ENCODE measurements around the gene CNDP2. TPM values are rescaled to one million over a fixed set of nuclear protein-coding genes. Genes with fewer than 3 reads are reported as not detected.

CNDP2 gene
- 158 and 166 TPM in 2 replicates for total RNA-seq

- peaks cover 29% of the 10 kb centered on the region for H3K4me1 Mint-ChIP-seq (ENCODE audit: low read depth)
Observed at GRCh38 chr18:74495581-74496507, at the start of gene CNDP2. TSS of gene CNDP2 (plus strand) at chr18:74496363. CDS start at chr18:74499974, 3,611 bp downstream.

GRCh38 chr18:74446631-74447403 is 49.3 kb upstream of the CNDP2 start:
- Mint-ChIP-seq H3K27ac (no peak overlapping the region), H3K9me3 (no peaks in the 10 kb centered on the region), H3K4me1 (ENCODE audit: low read depth) (peaks cover 2% of the 10 kb centered on the region), H3K36me3 (ENCODE audit: low read depth) (no peaks in the 10 kb centered on the region), H3K4me3 (ENCODE audit: low read depth) (no peak overlapping the region), H3K27me3 (ENCODE audit: low read depth) (peaks cover 15% of the 10 kb centered on the region)
- no peak for DNase-seq (ENCODE audit: low spot score)
- intact Hi-C loops (cut with micrococcal nuclease) = no loop called here

More at GRCh38 chr18:74495581-74496507, at the start of gene CNDP2:
- Mint-ChIP-seq H3K27ac (peak within 1 kb of the TSS; percentile 96), H3K4me3 (ENCODE audit: low read depth) (peak within 1 kb of the TSS; percentile 93), H3K27me3 (ENCODE audit: low read depth) (peaks cover 10% of the 10 kb centered on the region), H3K36me3 (ENCODE audit: low read depth) (peaks cover 19% of the 10 kb centered on the region), H3K9me3 (no peaks in the 10 kb centered on the region)
- DNase-seq (ENCODE audit: low spot score) = peak; percentile 97
- intact Hi-C loops (cut with micrococcal nuclease) = loop anchor here (2.0 to 5.0 kb wide), 3 partner anchors 56 to 576 kb away; partner anchors contain the start of gene CYB5A

- Mint-ChIP-seq H3K4me3 (ENCODE audit: low read depth) (no peak overlapping the region), H3K36me3 (ENCODE audit: low read depth) (no peaks in the 10 kb centered on the region), H3K9me3 (no peaks in the 10 kb centered on the region), H3K27ac (no peak overlapping the region), H3K27me3 (ENCODE audit: low read depth) (peaks cover 20% of the 10 kb centered on the region), H3K4me1 (ENCODE audit: low read depth) (peaks cover 2% of the 10 kb centered on the region)
- no peak for DNase-seq (ENCODE audit: low spot score)
- intact Hi-C loops (cut with micrococcal nuclease) = no loop called here
Observed at GRCh38 chr18:74447404-74448152, 48.6 kb upstream of the CNDP2 start.

- H3K4me1 Mint-ChIP-seq (ENCODE audit: low read depth) = peaks cover 2% of the 10 kb centered on the region
- H3K27ac Mint-ChIP-seq = no peak overlapping the region
- H3K27me3 Mint-ChIP-seq (ENCODE audit: low read depth) = peaks cover 32% of the 10 kb centered on the region
- no peak for DNase-seq (ENCODE audit: low spot score)
- intact Hi-C loops (cut with micrococcal nuclease) = no loop called here
- no peaks in the 10 kb centered on the region for H3K9me3 Mint-ChIP-seq
- H3K36me3 Mint-ChIP-seq (ENCODE audit: low read depth) = no peaks in the 10 kb centered on the region
- H3K4me3 Mint-ChIP-seq (ENCODE audit: low read depth) = no peak overlapping the region
Observed at GRCh38 chr18:74450626-74451025, 45.5 kb upstream of the CNDP2 start.

GRCh38 chr18:74451148-74451547 is 45.0 kb upstream of the CNDP2 start:
- peaks cover 2% of the 10 kb centered on the region for H3K4me1 Mint-ChIP-seq (ENCODE audit: low read depth)
- no peak for DNase-seq (ENCODE audit: low spot score)
- H3K4me3 Mint-ChIP-seq (ENCODE audit: low read depth) = no peak overlapping the region
- H3K27ac Mint-ChIP-seq = no peak overlapping the region
- H3K9me3 Mint-ChIP-seq = no peaks in the 10 kb centered on the region
- intact Hi-C loops (cut with micrococcal nuclease) = no loop called here
- H3K27me3 Mint-ChIP-seq (ENCODE audit: low read depth) = peaks cover 37% of the 10 kb centered on the region
- H3K36me3 Mint-ChIP-seq (ENCODE audit: low read depth) = no peaks in the 10 kb centered on the region

GRCh38 chr18:74453016-74453566 is 43.1 kb upstream of the CNDP2 start:
- intact Hi-C loops (cut with micrococcal nuclease) = no loop called here

GRCh38 chr18:74453642-74454198 is 42.4 kb upstream of the CNDP2 start:
- intact Hi-C loops (cut with micrococcal nuclease) = no loop called here

More at GRCh38 chr18:74453016-74453566, 43.1 kb upstream of the CNDP2 start:
- no peaks in the 10 kb centered on the region for H3K36me3 Mint-ChIP-seq (ENCODE audit: low read depth)
- no peak for DNase-seq (ENCODE audit: low spot score)
- peaks cover 44% of the 10 kb centered on the region for H3K27me3 Mint-ChIP-seq (ENCODE audit: low read depth)
- H3K9me3 Mint-ChIP-seq = no peaks in the 10 kb centered on the region
- H3K4me3 Mint-ChIP-seq (ENCODE audit: low read depth) = no peak overlapping the region
- H3K27ac Mint-ChIP-seq = no peak overlapping the region
- peaks cover 2% of the 10 kb centered on the region for H3K4me1 Mint-ChIP-seq (ENCODE audit: low read depth)

GRCh38 chr18:74454279-74454751 is 41.8 kb upstream of the CNDP2 start:
- no peaks in the 10 kb centered on the region for H3K36me3 Mint-ChIP-seq (ENCODE audit: low read depth)
- peaks cover 55% of the 10 kb centered on the region for H3K27me3 Mint-ChIP-seq (ENCODE audit: low read depth)
- no peaks in the 10 kb centered on the region for H3K9me3 Mint-ChIP-seq
- no peaks in the 10 kb centered on the region for H3K4me1 Mint-ChIP-seq (ENCODE audit: low read depth)
- no peak overlapping the region for H3K27ac Mint-ChIP-seq
- intact Hi-C loops (cut with micrococcal nuclease) = no loop called here
- DNase-seq (ENCODE audit: low spot score) = no peak
- H3K4me3 Mint-ChIP-seq (ENCODE audit: low read depth) = no peak overlapping the region

More at GRCh38 chr18:74453642-74454198, 42.4 kb upstream of the CNDP2 start:
- no peak for DNase-seq (ENCODE audit: low spot score)
- H3K9me3 Mint-ChIP-seq = no peaks in the 10 kb centered on the region
- H3K27ac Mint-ChIP-seq = no peak overlapping the region
- peaks cover 2% of the 10 kb centered on the region for H3K4me1 Mint-ChIP-seq (ENCODE audit: low read depth)
- H3K4me3 Mint-ChIP-seq (ENCODE audit: low read depth) = no peak overlapping the region
- H3K27me3 Mint-ChIP-seq (ENCODE audit: low read depth) = peaks cover 51% of the 10 kb centered on the region
- no peaks in the 10 kb centered on the region for H3K36me3 Mint-ChIP-seq (ENCODE audit: low read depth)

- intact Hi-C loops (cut with micrococcal nuclease) = no loop called here
- Mint-ChIP-seq H3K4me1 (ENCODE audit: low read depth) (no peaks in the 10 kb centered on the region), H3K36me3 (ENCODE audit: low read depth) (no peaks in the 10 kb centered on the region), H3K9me3 (no peaks in the 10 kb centered on the region), H3K27me3 (ENCODE audit: low read depth) (peaks cover 65% of the 10 kb centered on the region), H3K4me3 (ENCODE audit: low read depth) (no peak overlapping the region), H3K27ac (no peak overlapping the region)
- DNase-seq (ENCODE audit: low spot score) = no peak
Observed at GRCh38 chr18:74455386-74455785, 40.8 kb upstream of the CNDP2 start.

- Mint-ChIP-seq H3K4me3 (ENCODE audit: low read depth) (no peak overlapping the region), H3K27me3 (ENCODE audit: low read depth) (peaks cover 68% of the 10 kb centered on the region), H3K4me1 (ENCODE audit: low read depth) (no peaks in the 10 kb centered on the region), H3K36me3 (ENCODE audit: low read depth) (no peaks in the 10 kb centered on the region), H3K27ac (no peak overlapping the region), H3K9me3 (no peaks in the 10 kb centered on the region)
- intact Hi-C loops (cut with micrococcal nuclease) = no loop called here
- no peak for DNase-seq (ENCODE audit: low spot score)
Observed at GRCh38 chr18:74456017-74456348, 40.2 kb upstream of the CNDP2 start.

GRCh38 chr18:74456349-74457042 is 39.7 kb upstream of the CNDP2 start:
- H3K4me3 Mint-ChIP-seq (ENCODE audit: low read depth) = no peak overlapping the region

More at GRCh38 chr18:74456349-74457042, 39.7 kb upstream of the CNDP2 start:
- Mint-ChIP-seq H3K36me3 (ENCODE audit: low read depth) (no peaks in the 10 kb centered on the region), H3K9me3 (no peaks in the 10 kb centered on the region), H3K27me3 (ENCODE audit: low read depth) (peaks cover 69% of the 10 kb centered on the region), H3K4me1 (ENCODE audit: low read depth) (no peaks in the 10 kb centered on the region), H3K27ac (no peak overlapping the region)
- intact Hi-C loops (cut with micrococcal nuclease) = no loop called here
- DNase-seq (ENCODE audit: low spot score) = no peak
